ENCODE results near the gene RGS4. TPM values are rescaled to one million over a fixed set of nuclear protein-coding genes. Genes with fewer than 3 reads are reported as not detected.

RGS4 gene
- total RNA-seq, result 8.5 and 9.2 TPM in 2 replicates

- peak in 1 of 2 donors; percentile 93 for DNase-seq (ENCODE audit: low read depth in 2 of 2)
These were observed at the start of gene RGS4 for GRCh38 chr1:163069142-163069541. Gene RGS4, plus strand, starts transcription at chr1:163069361. Its CDS starts 124 bp downstream, at chr1:163069485.

GRCh38 chr1:163022129-163022528 is 47.0 kb upstream of the RGS4 start:
- no peak for DNase-seq (ENCODE audit: low read depth in 2 of 2)

GRCh38 chr1:163027610-163028009 is 41.6 kb upstream of the RGS4 start:
- DNase-seq (ENCODE audit: low read depth in 2 of 2), result no peak

- DNase-seq (ENCODE audit: low read depth in 2 of 2), result no peak
These were observed 39.3 kb upstream of the RGS4 start for GRCh38 chr1:163029901-163030300.

GRCh38 chr1:163035446-163036249 is 33.5 kb upstream of the RGS4 start:
- peak in 1 of 2 donors; percentile 85 for DNase-seq (ENCODE audit: low read depth in 2 of 2)

- DNase-seq (ENCODE audit: low read depth in 2 of 2), result no peak
These were observed 32.5 kb upstream of the RGS4 start for GRCh38 chr1:163036671-163037070.

- DNase-seq (ENCODE audit: low read depth in 2 of 2), result no peak
These were observed 30.0 kb upstream of the RGS4 start for GRCh38 chr1:163038928-163039706.

GRCh38 chr1:163039707-163040093 is 29.5 kb upstream of the RGS4 start:
- DNase-seq (ENCODE audit: low read depth in 2 of 2), result no peak

- DNase-seq (ENCODE audit: low read depth in 2 of 2), result no peak
These were observed 23.1 kb upstream of the RGS4 start for GRCh38 chr1:163046071-163046470.

GRCh38 chr1:163047951-163048659 is 21.1 kb upstream of the RGS4 start:
- DNase-seq (ENCODE audit: low read depth in 2 of 2), result no peak

GRCh38 chr1:163048869-163049268 is 20.3 kb upstream of the RGS4 start:
- DNase-seq (ENCODE audit: low read depth in 2 of 2), result no peak

- no peak for DNase-seq (ENCODE audit: low read depth in 2 of 2)
These were observed 19.9 kb upstream of the RGS4 start for GRCh38 chr1:163049296-163049695.

- DNase-seq (ENCODE audit: low read depth in 2 of 2), result no peak
These were observed 18.7 kb upstream of the RGS4 start for GRCh38 chr1:163050496-163050895.

- no peak for DNase-seq (ENCODE audit: low read depth in 2 of 2)
These were observed 15.0 kb upstream of the RGS4 start for GRCh38 chr1:163054181-163054591.

GRCh38 chr1:163055005-163055404 is 14.2 kb upstream of the RGS4 start:
- DNase-seq (ENCODE audit: low read depth in 2 of 2), result no peak

- DNase-seq (ENCODE audit: low read depth in 2 of 2), result no peak
These were observed 13.6 kb upstream of the RGS4 start for GRCh38 chr1:163055531-163055930.

- DNase-seq (ENCODE audit: low read depth in 2 of 2), result no peak
These were observed 12.3 kb upstream of the RGS4 start for GRCh38 chr1:163056831-163057230.

- no peak for DNase-seq (ENCODE audit: low read depth in 2 of 2)
These were observed 8.7 kb upstream of the RGS4 start for GRCh38 chr1:163060343-163061007.

GRCh38 chr1:163063143-163063542 is 6.0 kb upstream of the RGS4 start:
- DNase-seq (ENCODE audit: low read depth in 2 of 2), result no peak

- DNase-seq (ENCODE audit: low read depth in 2 of 2), result no peak
These were observed 5.6 kb upstream of the RGS4 start for GRCh38 chr1:163063610-163064009.

GRCh38 chr1:163066168-163066567 is 3.0 kb upstream of the RGS4 start:
- no peak for DNase-seq (ENCODE audit: low read depth in 2 of 2)

- DNase-seq (ENCODE audit: low read depth in 2 of 2), result no peak
These were observed 2.5 kb upstream of the RGS4 start for GRCh38 chr1:163066686-163067085.

Data from dermis microvascular lymphatic vessel endothelial cell (primary cell).